GM18868 (cell line): Measurements from ENCODE around the gene TMPRSS6.

Experiments
- ATAC-seq: cut with Tn5 transposase; IDR thresholded peaks from one replicate; pipeline ENCODE4 v1.9.1; 2021; ENCODE audit warnings: mild to moderate bottlenecking, moderate library complexity; ENCODE audit not compliant: unreplicated experiment

Gene TMPRSS6

GRCh38 chr22:37069719-37070118 is 39.8 kb downstream of the TMPRSS6 start:
- no peak for ATAC-seq

- no peak for ATAC-seq
These were observed 40.2 kb downstream of the TMPRSS6 start for GRCh38 chr22:37069319-37069718.

GRCh38 chr22:37068859-37069258 is 40.7 kb downstream of the TMPRSS6 start:
- no peak for ATAC-seq

GRCh38 chr22:37067428-37067827 is 42.1 kb downstream of the TMPRSS6 start:
- no peak for ATAC-seq

GRCh38 chr22:37065961-37066360 is 43.6 kb downstream of the TMPRSS6 start:
- no peak for ATAC-seq

- ATAC-seq, result no peak
These were observed 44.3 kb downstream of the TMPRSS6 start for GRCh38 chr22:37065180-37065579.

GRCh38 chr22:37064553-37064952 is 45.0 kb downstream of the TMPRSS6 start:
- ATAC-seq, result no peak

GRCh38 chr22:37063431-37064420 is 45.8 kb downstream of the TMPRSS6 start:
- no peak for ATAC-seq

GRCh38 chr22:37062702-37063381 is 46.7 kb downstream of the TMPRSS6 start:
- ATAC-seq, result no peak

GRCh38 chr22:37062376-37062675 is 47.2 kb downstream of the TMPRSS6 start:
- ATAC-seq, result no peak

GRCh38 chr22:37061611-37062375 is 47.7 kb downstream of the TMPRSS6 start:
- ATAC-seq, result no peak

- no peak for ATAC-seq
These were observed 48.5 kb downstream of the TMPRSS6 start for GRCh38 chr22:37060801-37061610.

GRCh38 chr22:37059876-37060449 is 49.5 kb downstream of the TMPRSS6 start:
- no peak for ATAC-seq

- no peak for ATAC-seq
These were observed 50.4 kb downstream of the TMPRSS6 start for GRCh38 chr22:37058917-37059701.

GRCh38 chr22:37057796-37058510 is 51.6 kb downstream of the TMPRSS6 start:
- ATAC-seq, result no peak

GRCh38 chr22:37057226-37057625 is 52.3 kb downstream of the TMPRSS6 start:
- ATAC-seq, result no peak

GRCh38 chr22:37056246-37056645 is 53.3 kb downstream of the TMPRSS6 start:
- no peak for ATAC-seq

GRCh38 chr22:37054600-37055365 is 54.7 kb downstream of the TMPRSS6 start:
- no peak for ATAC-seq
